ENCODE results near the gene R3HDM1.

DNA sequence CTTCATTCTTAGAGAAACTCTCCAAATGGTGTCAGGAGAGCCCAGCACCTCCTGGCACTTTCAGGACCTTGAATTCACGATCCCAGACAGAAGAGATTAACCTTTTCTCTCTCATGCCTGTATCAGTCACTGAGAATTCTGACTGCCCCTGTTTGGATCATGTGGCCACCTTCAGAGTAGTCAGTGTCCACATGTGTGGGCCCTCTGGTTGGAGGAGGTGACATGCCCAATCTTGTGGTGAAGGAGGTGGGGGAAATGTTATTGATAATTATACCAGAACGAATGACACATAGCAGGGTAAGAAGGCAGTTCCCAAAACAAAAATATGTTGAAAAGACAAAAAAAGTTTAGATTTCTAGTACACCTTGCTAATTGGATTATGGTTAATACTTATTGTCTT is 242.0 kb downstream of the R3HDM1 start:
- TF ChIP-seq POLR2A (IDR thresholded peaks at IDR 0.05) (no peak), POLR2AphosphoS5 (IDR thresholded peaks at IDR 0.05) (no peak)

Measured in gastroesophageal sphincter (tissue), 2 donors.